Lower lobe of right lung (tissue), 2 donors: Measurements from ENCODE around the gene IFNE. TPM values are rescaled to one million over a fixed set of nuclear protein-coding genes. Genes with fewer than 3 reads are reported as not detected.

Experiments
- ATAC-seq, 2 donors: fragments of 200-7000 bp; cut with Tn5 transposase; one replicate each; pipeline ENCODE4 v1.9.1; 2020 to 2022; ENCODE audit warnings: mild to moderate bottlenecking in 2 of 2, moderate library complexity in 2 of 2
- DNase-seq: peaks from one replicate; pipeline ENCODE4 v3.0.0-alpha.2; 2020
- H3K27ac ChIP-seq: fragments of 200-600 bp; one replicate; pipeline ENCODE4 v1.8.0; 2022
- H3K27me3 ChIP-seq: fragments of 200-600 bp; one replicate; pipeline ENCODE4 v1.8.0; 2022; ENCODE audit warnings: low read depth
- H3K36me3 ChIP-seq: fragments of 200-600 bp; one replicate; pipeline ENCODE4 v1.8.0; 2022; ENCODE audit warnings: mild to moderate bottlenecking
- H3K4me1 ChIP-seq: fragments of 200-600 bp; one replicate; pipeline ENCODE4 v1.8.0; 2022
- H3K4me3 ChIP-seq: fragments of 200-600 bp; one replicate; pipeline ENCODE4 v1.8.0; 2022; ENCODE audit warnings: mild to moderate bottlenecking
- H3K9me3 ChIP-seq: fragments of 200-600 bp; one replicate; pipeline ENCODE4 v1.8.0; 2022
- intact Hi-C: fragments of 100-400 bp; cut with DNase I; formaldehyde crosslinking; loops from one replicate; pipeline ENCODE4 v1.11.0; 2022
- total RNA-seq: library from RNA; stranded (reverse); fragmentation: NEBNext Ultra II Directional; extraction: Animal tissue kit (Norgen Biotek cat#: 25700); gene quantifications from one replicate; pipeline ENCODE4 v1.2.1, GENCODE V29; 2021
- TF ChIP-seq, protein P1 (sequence below): fragments of 200-600 bp; IDR thresholded peaks from one replicate; pipeline ENCODE4 v1.8.0; 2022; ENCODE audit warnings: antibody characterized with exemption, mild to moderate bottlenecking
- donor health status: DM: no; HTN: yes; CAD: no; lungs with severe emphysema.

Gene IFNE
- total RNA-seq, 1 donor from 2014 or later, result not detected

DNA sequence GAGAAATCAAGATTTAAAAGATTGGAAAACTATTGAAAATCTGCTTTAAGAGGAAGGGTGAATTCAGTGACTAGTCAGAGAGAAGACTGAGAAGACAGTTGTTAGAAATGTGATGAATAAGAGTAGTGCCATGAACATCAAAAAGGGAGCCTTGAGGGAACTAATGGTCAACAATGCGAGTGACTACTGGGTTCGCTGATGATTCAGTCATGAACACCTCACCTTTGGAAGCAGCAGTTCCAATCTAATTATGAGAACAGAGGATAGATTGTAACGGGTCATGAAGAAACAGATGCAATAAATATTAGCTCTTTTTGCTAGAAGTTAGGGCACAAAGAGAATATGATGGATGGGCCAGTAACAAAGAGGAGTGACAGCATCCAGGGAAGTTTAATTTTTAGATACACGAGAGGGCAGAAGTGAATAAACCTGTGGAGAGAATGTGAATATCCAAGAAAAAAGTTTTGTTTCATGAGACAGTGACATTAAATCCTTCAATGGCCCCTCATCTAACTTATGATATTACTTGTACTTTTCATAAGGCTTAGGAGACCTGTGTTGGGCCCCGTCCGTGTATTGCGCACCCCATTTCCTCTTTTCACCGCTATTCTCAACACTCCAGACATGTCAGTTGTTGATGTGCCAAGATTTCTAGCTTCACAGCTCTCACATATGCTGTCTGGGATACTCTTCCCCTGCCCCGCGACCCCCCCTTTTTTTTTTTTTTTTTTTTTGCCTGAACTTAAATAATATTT is 23.5 kb upstream of the IFNE start:
- intact Hi-C loops, result no loop called here
- no peak for DNase-seq
- H3K27ac ChIP-seq, result no peak overlapping the region
- ATAC-seq, result no peak
- H3K4me1 ChIP-seq, result no peaks in the 10 kb centered on the region
- H3K27me3 ChIP-seq, result no peaks in the 10 kb centered on the region
- TF ChIP-seq, protein P1, sequence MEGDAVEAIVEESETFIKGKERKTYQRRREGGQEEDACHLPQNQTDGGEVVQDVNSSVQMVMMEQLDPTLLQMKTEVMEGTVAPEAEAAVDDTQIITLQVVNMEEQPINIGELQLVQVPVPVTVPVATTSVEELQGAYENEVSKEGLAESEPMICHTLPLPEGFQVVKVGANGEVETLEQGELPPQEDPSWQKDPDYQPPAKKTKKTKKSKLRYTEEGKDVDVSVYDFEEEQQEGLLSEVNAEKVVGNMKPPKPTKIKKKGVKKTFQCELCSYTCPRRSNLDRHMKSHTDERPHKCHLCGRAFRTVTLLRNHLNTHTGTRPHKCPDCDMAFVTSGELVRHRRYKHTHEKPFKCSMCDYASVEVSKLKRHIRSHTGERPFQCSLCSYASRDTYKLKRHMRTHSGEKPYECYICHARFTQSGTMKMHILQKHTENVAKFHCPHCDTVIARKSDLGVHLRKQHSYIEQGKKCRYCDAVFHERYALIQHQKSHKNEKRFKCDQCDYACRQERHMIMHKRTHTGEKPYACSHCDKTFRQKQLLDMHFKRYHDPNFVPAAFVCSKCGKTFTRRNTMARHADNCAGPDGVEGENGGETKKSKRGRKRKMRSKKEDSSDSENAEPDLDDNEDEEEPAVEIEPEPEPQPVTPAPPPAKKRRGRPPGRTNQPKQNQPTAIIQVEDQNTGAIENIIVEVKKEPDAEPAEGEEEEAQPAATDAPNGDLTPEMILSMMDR, result no peak
- H3K36me3 ChIP-seq, result no peaks in the 10 kb centered on the region
- H3K9me3 ChIP-seq, result no peaks in the 10 kb centered on the region
- no peak overlapping the region for H3K4me3 ChIP-seq

DNA sequence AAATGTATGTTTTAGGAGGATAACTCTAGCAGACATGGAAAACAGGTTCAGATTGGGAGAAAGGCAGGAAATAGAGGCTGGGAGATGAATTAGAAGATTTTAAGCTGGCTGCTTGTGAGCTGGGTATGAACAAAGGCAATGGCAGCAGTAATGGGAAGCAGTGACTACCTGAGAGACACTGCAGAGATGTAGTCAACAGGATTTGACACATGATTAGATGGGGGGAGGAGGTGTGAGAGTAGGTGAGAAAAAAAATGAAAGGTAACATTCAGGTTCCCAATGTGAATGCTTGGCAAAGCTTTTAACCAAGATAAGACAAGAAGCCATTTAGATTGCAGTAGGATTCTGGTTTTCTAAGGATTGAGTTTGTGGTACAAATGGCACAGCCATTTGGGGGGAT is 22.8 kb upstream of the IFNE start:
- ATAC-seq, result no peak

DNA sequence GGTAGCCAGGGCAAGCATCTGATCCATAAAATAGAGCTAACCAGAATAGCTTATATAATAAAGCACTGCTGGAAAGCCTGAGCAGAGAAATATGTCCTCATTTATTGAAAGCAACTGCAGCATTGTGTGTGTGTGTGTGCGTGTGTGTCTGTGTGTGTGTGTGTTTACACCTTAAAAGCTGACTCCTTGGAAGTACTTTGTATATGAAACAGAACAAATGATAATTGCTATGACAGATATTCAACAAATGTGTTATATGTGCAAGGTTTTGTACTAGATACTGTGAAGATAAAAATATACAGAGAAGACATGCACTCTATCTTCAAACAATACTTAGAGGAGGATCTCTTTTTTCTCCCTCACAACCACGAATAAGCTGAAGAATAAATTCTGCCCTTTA is 22.0 kb upstream of the IFNE start:
- no peaks in the 10 kb centered on the region for H3K9me3 ChIP-seq
- no peak for ATAC-seq
- H3K4me1 ChIP-seq, result no peaks in the 10 kb centered on the region
- H3K36me3 ChIP-seq, result no peaks in the 10 kb centered on the region
- no peak for DNase-seq
- H3K27ac ChIP-seq, result no peak overlapping the region
- no peak overlapping the region for H3K4me3 ChIP-seq
- TF ChIP-seq, protein P1, result no peak
- no peaks in the 10 kb centered on the region for H3K27me3 ChIP-seq
- intact Hi-C loops, result no loop called here

More for the DNA sequence above, 22.8 kb upstream of the IFNE start:
- Histone ChIP-seq H3K9me3 (no peaks in the 10 kb centered on the region), H3K27me3 (no peaks in the 10 kb centered on the region), H3K4me1 (no peaks in the 10 kb centered on the region), H3K4me3 (no peak overlapping the region), H3K36me3 (no peaks in the 10 kb centered on the region), H3K27ac (no peak overlapping the region)
- DNase-seq, result no peak
- TF ChIP-seq, protein P1, result no peak
- intact Hi-C loops, result no loop called here

DNA sequence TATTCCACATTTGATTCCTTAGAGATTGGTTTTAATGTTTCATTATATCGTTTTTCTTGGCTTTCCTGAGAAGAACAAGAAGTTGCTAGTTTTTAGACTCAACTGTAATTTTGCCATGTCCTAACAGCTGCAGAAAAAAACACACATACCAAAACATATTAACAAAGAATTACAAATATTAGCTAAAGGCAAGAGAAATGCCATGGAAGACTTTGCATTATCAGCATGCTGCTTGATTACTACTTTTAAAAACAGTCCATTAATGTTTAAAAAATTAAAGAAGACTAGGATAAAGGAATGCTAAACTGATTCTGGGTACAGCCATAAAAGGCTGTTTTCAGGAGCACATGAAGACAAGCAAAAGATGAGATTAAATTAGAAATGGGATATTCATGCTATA is 20.5 kb upstream of the IFNE start:
- Histone ChIP-seq H3K27me3 (no peaks in the 10 kb centered on the region), H3K9me3 (no peaks in the 10 kb centered on the region), H3K27ac (no peak overlapping the region), H3K4me1 (no peaks in the 10 kb centered on the region), H3K4me3 (no peak overlapping the region), H3K36me3 (no peaks in the 10 kb centered on the region)
- ATAC-seq (no peak), DNase-seq (no peak)
- TF ChIP-seq, protein P1, result no peak
- intact Hi-C loops, result no loop called here

DNA sequence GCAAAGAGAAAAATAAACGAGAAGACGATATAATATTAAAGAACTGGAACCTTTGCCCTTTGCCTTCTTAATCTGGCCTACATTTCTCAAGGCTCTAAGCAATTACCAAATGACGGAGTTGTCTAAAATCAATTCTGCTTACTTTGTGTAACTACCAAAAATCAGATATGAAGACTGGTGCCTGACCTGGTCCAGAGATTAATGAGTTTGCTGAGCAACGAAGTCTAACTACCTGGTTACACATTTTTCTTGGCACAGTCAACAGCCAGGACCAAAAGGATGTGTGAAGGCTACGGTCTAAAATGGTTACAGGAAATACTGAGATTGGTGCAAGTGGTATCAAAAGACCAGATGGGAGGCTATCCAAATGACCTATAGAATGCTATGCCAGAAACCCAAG is 17.8 kb upstream of the IFNE start:
- H3K27ac ChIP-seq, result no peak overlapping the region
- no peak for ATAC-seq
- intact Hi-C loops, result no loop called here
- H3K27me3 ChIP-seq, result no peaks in the 10 kb centered on the region
- TF ChIP-seq, protein P1, result no peak
- H3K4me3 ChIP-seq, result no peak overlapping the region
- no peaks in the 10 kb centered on the region for H3K4me1 ChIP-seq
- no peaks in the 10 kb centered on the region for H3K9me3 ChIP-seq
- no peaks in the 10 kb centered on the region for H3K36me3 ChIP-seq
- DNase-seq, result no peak
